HL-60 (cell line): ENCODE results near the gene SAMM50.

Experiments used
- CTCF ChIP-seq: IDR thresholded peaks from one replicate; pipeline ENCODE4 v1.5.1; 2011; ENCODE audit warnings: low read length, control low read depth, inconsistent platforms; ENCODE audit not compliant: insufficient read depth
- GABPA ChIP-seq: IDR thresholded peaks from 2 replicates; pipeline ENCODE4 v1.6.1; 2012; ENCODE audit warnings: low read depth
- POLR2AphosphoS5 ChIP-seq: IDR thresholded peaks from 2 replicates; pipeline ENCODE4 v1.6.1; 2012; ENCODE audit warnings: low read depth

GRCh38 chr22:44045145-44045544 is 89.9 kb downstream of the SAMM50 start:
- no peak for TF ChIP-seq CTCF
- no peak for TF ChIP-seq GABPA
- no peak for TF ChIP-seq POLR2AphosphoS5
